Testis (tissue), 2 donors: ENCODE results near the gene PPP2R2C.

Experiments used
- POLR2A ChIP-seq: fragments of 450-650 bp; IDR thresholded peaks from one replicate; pipeline ENCODE4 v1.6.1; 2017; ENCODE audit warnings: antibody characterized with exemption, mild to moderate bottlenecking, moderate library complexity
- TF ChIP-seq, protein P1 (sequence below), 3 experiments: fragments of 450-650 bp in 2 of 3; fragments of 200-600 bp in 1 of 3; sonication (generic) in 1 of 3; IDR thresholded peaks; one replicate each; pipeline ENCODE4 v1.5.1; 2016 to 2019; ENCODE audit warnings: antibody characterized with exemption in 3 of 3, mild to moderate bottlenecking in 2 of 3, moderate library complexity in 1 of 3

DNA sequence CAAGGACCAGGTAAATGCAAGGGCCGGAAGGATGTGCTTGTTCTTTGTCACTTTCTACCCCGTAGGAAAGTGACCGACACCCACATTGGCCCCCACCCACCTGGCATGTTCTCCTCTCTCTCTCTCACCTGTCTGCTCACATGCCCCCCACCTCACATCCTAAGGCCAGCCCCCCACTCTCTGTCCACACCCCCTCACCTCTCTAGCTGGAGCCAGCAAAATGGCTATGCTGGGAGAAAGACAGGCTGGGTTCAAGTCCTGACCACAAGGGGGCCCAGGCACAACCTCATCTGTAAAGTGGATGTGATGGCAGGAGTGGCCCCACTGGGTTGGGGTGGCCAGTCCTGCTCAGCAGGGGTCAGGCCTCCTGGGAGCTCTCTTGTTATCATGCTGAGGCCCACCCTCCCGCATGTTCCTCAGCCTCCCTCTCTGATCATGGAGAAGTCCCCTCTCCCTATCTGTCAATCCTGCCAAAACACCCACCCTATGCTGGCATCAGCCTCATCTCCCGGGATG lies 1.7 kb upstream of the PPP2R2C start:
- TF ChIP-seq, protein P1, sequence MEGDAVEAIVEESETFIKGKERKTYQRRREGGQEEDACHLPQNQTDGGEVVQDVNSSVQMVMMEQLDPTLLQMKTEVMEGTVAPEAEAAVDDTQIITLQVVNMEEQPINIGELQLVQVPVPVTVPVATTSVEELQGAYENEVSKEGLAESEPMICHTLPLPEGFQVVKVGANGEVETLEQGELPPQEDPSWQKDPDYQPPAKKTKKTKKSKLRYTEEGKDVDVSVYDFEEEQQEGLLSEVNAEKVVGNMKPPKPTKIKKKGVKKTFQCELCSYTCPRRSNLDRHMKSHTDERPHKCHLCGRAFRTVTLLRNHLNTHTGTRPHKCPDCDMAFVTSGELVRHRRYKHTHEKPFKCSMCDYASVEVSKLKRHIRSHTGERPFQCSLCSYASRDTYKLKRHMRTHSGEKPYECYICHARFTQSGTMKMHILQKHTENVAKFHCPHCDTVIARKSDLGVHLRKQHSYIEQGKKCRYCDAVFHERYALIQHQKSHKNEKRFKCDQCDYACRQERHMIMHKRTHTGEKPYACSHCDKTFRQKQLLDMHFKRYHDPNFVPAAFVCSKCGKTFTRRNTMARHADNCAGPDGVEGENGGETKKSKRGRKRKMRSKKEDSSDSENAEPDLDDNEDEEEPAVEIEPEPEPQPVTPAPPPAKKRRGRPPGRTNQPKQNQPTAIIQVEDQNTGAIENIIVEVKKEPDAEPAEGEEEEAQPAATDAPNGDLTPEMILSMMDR (IDR thresholded peaks at IDR 0.05): peak in 1 of 3 experiments; percentile 12
- no peak for TF ChIP-seq POLR2A
